Right ventricle myocardium superior (tissue), 1 donor: Measurements from ENCODE around the gene TOP3A. TPM values are rescaled to one million over a fixed set of nuclear protein-coding genes. Genes with fewer than 3 reads are reported as not detected.

Experiments used
- ATAC-seq: fragments of 200-7000 bp; cut with Tn5 transposase; one replicate; pipeline ENCODE4 v1.9.1; 2020; ENCODE audit warnings: mild to moderate bottlenecking; ENCODE audit not compliant: poor library complexity
- DNase-seq: peaks from one replicate; pipeline ENCODE4 v3.0.0-alpha.2; 2020
- intact Hi-C: fragments of 100-400 bp; cut with DNase I; formaldehyde crosslinking; loops from one replicate; pipeline ENCODE4 v1.11.2; 2022
- total RNA-seq: library from RNA; stranded (reverse); fragmentation: NEBNext Ultra II Directional; extraction: Animal tissue kit (Norgen Biotek cat#: 25700); gene quantifications from one replicate; pipeline ENCODE4 v1.2.1, GENCODE V29; 2021
- donor health status: DM: no; HTN: yes; CAD: no; lungs with severe emphysema.

TOP3A gene
- total RNA-seq, 1 donor from 2014 or later: 8.1 TPM

DNA sequence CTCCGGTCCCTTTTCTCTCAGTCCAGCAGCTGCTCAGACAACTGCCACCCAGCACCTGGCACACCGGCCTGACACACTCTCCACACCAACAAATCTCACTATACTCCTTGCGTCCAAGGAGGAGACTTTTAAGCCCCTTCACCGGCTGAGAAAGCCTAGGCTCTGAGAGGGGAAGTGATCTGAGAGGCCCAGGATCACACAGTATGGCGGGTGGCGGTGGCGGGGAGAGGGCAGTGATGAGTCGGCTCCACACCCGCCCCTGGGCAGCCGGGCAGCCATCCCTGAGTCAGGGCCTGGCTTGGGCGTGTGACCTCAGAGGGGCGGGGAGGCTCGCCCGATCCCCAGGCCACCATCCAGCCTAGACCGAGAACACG lies 56.8 kb downstream of the TOP3A start:
- ATAC-seq (peak; percentile 60), DNase-seq (peak; percentile 89)
- intact Hi-C loops: no loop called here

- intact Hi-C loops: no loop called here
- ATAC-seq (peak; percentile 6), DNase-seq (peak; percentile 80)
Observed at GRCh38 chr17:18257268-18257981, 57.4 kb downstream of the TOP3A start.

DNA sequence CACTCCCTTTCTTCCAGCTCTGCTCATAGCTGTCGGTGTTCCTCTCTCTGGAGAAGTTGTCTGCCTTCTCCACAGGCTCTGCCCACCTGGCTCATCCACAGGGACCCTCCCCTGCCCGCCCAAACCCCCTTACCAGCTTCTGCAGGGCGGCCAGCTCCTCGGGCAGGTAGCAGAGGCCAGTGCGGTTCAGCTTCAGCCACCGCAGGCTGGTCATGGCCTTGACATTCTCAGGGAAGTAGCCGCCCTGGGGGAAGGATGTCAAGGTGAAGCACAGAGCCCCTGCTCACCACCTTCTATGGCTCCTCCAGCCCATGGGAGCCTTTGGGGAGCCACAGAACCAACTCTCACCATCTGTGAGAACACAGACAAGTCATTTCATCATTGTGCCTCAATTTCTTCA lies 58.0 kb downstream of the TOP3A start:
- intact Hi-C loops: no loop called here
- no peak for ATAC-seq
- no peak for DNase-seq

DNA sequence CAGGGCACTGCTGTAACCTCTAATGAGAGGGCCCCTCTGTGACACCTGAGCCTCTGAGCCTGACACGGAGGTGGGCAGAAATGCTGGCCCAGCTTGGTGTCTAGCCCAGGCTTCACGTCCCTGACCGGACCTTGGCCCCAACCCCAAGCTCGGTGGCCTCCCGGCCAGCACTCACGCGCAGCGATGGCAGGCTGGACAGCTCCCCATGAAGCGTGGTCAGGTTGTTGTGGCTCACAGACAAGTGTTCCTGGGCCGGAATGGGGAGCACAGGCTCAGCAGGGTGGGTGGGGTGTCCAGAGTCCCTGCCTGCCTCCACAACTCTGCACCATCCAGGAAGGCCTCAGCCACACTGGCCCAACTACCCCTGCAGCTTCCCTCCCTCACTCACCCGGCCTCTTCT lies 58.4 kb downstream of the TOP3A start:
- DNase-seq: no peak
- no peak for ATAC-seq
- intact Hi-C loops: no loop called here

- DNase-seq (no peak), ATAC-seq (no peak)
- intact Hi-C loops: no loop called here
Observed at GRCh38 chr17:18254888-18255649, 59.7 kb downstream of the TOP3A start.

DNA sequence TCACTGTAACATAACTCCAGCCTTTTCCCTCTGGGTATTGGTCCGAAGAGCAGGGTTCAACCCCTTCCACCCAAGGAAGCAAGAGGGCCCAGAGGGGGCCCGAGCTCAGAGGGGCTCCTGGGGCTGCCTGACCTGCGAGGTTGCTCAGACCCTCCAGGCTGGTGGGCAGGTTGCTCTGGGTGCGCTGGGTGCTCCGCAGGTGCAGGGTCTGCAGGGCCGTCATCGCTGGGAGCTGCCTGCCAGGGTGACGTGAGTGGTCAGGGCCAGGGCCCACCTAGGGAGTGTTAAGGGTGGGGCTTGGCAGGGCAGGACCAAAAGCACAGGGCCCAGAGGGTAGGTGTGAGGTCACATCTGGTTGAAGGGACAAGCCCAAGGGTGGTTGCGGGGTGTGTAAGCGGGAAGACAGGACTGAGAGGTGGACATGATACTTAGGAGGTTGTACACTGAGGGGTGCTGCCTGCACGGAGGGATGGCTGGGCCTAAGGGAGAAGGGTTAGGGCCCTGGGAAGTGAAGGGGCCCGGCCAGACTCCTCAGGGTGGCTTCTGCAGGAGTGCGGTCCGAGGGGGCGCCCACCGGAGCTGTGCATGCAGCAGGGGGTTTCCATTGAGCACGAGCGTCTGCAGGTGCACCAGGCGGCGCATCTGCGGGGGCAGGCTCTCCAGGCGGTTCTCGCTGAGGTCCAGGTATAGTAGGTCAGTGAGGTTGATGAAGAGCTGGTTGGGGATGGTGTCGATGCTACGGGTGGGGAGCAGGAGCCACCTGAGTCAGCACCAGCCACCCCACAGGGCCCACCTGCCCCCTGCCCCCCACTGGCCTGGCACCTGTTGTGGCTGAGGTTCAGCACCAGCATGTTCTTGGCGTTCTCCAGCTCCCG lies 60.6 kb downstream of the TOP3A start:
- ATAC-seq: no peak
- intact Hi-C loops: no loop called here
- no peak for DNase-seq

- ATAC-seq (no peak), DNase-seq (no peak)
- intact Hi-C loops: no loop called here
Observed at GRCh38 chr17:18253187-18253884, 61.5 kb downstream of the TOP3A start.

DNA sequence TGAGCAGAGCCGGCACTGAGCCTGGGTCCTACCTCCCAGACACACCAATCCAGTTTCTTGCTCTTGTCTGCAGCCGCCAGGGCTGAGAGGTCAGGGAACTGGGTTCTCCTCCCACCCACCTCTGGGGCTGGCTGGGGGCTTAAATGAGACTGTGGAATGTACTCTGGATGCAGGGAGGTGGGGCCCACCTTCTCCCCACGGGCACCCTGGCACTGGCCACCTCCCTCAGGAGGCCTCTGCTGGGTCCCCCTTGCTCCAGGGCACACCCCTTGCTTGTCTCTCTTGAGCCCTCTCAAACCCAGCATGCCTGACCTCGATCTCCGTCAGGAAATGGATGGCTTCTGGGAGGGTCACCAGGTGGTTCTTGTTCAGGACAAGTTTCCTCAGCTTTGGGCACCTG lies 62.6 kb downstream of the TOP3A start:
- ATAC-seq (no peak), DNase-seq (no peak)
- intact Hi-C loops: no loop called here

GRCh38 chr17:18251204-18251603 lies 63.6 kb downstream of the TOP3A start:
- DNase-seq (no peak), ATAC-seq (no peak)
- intact Hi-C loops: no loop called here

DNA sequence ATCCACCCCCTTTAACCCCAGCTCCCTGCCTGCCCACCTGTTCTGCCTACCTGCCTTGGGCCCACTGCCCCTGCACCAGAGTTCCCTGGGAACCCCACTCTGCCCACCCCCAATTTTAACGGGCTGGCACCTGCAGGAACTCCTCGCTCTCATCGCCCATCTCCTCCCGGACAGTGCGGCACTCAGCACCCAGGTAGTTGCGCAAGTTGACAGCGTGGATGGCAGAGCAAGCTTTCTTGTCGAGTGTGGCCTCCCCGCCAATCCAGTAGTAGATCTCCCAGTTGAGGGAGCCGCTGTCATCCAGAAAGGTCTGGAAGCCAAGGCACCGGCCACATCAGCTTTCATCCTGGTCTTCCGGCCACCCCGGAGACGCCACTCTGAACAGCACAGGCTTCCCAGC lies 64.1 kb downstream of the TOP3A start:
- intact Hi-C loops: no loop called here
- ATAC-seq (no peak), DNase-seq (no peak)

GRCh38 chr17:18250259-18250658 lies 64.5 kb downstream of the TOP3A start:
- ATAC-seq (no peak), DNase-seq (no peak)
- intact Hi-C loops: no loop called here

DNA sequence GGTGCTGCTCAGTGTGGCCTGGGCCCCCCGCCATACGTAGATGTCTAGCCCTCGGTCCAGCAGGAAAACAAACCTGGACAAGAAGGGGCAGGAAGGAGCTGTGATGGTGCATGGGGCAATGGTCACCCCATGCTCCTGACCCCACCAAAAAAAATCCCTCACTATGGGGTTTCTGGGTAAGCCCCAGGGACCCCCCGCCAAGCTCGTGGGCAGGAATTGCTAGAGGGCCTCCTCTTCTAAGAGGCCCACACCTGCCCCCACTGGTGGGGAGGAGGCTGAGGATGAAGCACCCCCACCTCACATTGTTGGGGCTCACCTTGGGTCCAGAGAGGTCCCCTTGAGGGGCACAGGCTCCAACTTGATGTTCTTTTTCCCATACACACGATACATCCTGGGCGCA lies 66.0 kb downstream of the TOP3A start:
- ATAC-seq (no peak), DNase-seq (no peak)
- intact Hi-C loops: no loop called here

- peak; percentile 64 for ATAC-seq
- intact Hi-C loops: no loop called here
Observed at GRCh38 chr17:18248300-18248731, 66.5 kb downstream of the TOP3A start.

GRCh38 chr17:18247613-18248001 lies 67.2 kb downstream of the TOP3A start:
- intact Hi-C loops: no loop called here
- ATAC-seq (peak; percentile 30), DNase-seq (peak; percentile 71)

More at GRCh38 chr17:18248300-18248731, 66.5 kb downstream of the TOP3A start:
- peak; percentile 66 for DNase-seq

DNA sequence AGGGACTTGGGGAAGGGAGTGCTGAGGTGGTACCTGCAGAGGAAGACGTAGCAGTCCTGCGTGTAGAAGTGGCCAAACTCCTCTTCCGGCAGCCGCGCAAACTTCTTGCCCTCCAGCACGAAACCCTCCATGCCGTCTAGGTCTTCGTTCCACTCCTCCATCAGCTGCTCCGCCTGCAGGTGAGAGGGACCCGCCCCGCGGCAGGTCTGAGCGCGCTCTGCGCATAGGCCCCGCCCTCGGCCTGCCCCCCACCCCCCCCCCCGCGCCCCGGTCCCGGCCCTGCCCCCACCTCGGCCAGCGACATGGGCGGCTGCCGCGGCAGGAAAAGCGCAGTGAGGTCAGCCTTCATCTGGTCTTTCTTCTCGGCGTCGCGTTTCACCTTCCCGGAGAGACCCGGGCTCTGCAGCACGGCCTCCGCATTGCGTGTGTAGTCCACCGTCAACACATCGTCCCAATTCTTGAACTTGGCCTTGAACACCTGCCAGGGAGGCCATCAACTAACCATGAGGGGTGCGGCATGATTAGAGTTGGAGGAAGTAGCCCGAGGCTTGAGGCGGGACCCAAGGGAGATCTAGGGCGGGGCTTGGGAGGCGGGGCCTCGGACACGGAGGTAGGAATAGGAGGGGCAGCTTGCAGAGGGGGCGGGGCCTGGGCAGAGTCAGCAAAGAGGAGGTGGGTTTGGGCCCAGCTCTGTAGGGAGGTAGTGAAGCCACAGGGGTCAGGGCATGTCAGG lies 67.7 kb downstream of the TOP3A start:
- intact Hi-C loops: no loop called here
- DNase-seq (peak; percentile 76), ATAC-seq (peak; percentile 47)

- peak; percentile 27 for DNase-seq
- intact Hi-C loops: no loop called here
- no peak for ATAC-seq
Observed at GRCh38 chr17:18246109-18246725, 68.6 kb downstream of the TOP3A start.

GRCh38 chr17:18245038-18245776 lies 69.6 kb downstream of the TOP3A start:
- ATAC-seq (no peak), DNase-seq (peak; percentile 40)
- intact Hi-C loops: no loop called here
